ENCODE measurements around the gene BAZ1B.
"Not testable (repeated sequence)": the region's sequence is repeated elsewhere in the genome, so short reads cannot be mapped to it uniquely, and the experiment has no call there.

Gene BAZ1B

DNA sequence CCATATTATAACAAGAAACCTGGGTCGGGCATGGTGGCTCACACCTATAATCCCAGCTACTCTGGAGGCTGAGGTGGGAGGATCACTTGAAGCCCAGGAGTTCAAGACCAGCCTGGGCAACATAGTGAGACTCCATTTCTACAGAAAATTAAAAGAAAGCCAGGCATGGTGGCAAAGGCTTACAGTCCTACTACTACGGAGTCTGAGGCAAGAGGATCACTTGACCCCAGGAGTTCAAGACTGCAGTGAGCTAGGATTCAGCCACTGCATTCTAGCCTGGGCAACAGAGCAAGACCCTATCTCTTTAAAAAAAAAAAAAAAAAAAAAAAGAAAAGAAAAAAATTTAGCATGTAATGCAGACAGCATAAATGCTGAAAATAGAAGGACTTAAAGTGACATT is 16.4 kb upstream of the BAZ1B start:
- not testable (repeated sequence) for DNase-seq (ENCODE audit: low read depth in 2 of 2)

DNA sequence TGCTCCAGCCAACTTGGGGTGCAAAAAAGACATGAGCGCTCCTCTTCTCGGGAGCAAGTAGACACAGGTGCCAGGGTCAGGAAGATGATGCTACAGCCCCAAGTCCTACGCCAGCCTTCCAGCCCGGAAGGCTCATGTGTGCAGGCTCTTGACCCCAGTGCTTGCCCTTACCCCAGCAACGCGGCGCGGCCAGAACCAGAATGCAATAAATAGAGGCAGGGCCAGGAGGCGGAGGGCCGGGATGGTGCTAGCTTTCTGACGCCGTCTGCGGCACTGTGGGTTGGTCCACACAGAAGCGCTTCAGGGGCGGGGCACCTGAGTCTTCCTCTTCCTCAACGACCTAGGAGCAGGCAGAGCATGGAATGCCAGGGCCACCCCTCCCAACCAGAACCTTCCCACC is 15.0 kb upstream of the BAZ1B start:
- DNase-seq (ENCODE audit: low read depth in 2 of 2) = no peak

GRCh38 chr7:73536479-73536878 is 14.4 kb upstream of the BAZ1B start:
- DNase-seq (ENCODE audit: low read depth in 2 of 2) = no peak

GRCh38 chr7:73535918-73536317 is 13.8 kb upstream of the BAZ1B start:
- not testable (repeated sequence) for DNase-seq (ENCODE audit: low read depth in 2 of 2)

- DNase-seq (ENCODE audit: low read depth in 2 of 2) = no peak
Observed at GRCh38 chr7:73533742-73534141, 11.6 kb upstream of the BAZ1B start.

GRCh38 chr7:73532224-73532623 is 10.1 kb upstream of the BAZ1B start:
- DNase-seq (ENCODE audit: low read depth in 2 of 2) = no peak

DNA sequence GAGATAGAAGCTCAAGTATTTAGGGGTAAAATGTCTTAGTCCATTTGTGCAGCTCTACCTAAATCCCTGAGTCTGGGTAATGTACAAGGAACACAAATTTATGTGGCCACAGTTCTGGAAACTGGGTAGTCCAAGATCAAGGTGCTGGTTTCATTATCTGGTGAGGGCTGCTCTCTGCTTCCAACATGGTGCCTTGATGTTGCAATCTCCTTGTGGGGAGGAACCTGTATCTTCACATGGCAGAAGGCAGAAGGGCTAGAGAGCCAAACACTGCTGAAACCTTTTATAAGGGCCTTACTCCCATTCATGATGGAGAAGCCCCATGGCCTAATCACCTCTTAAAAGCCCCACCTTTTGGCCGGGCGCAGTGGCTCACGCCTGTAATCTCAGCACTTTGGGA is 8.7 kb upstream of the BAZ1B start:
- no peak for DNase-seq (ENCODE audit: low read depth in 2 of 2)

- no peak for DNase-seq (ENCODE audit: low read depth in 2 of 2)
Observed at GRCh38 chr7:73526896-73527821, 5.1 kb upstream of the BAZ1B start.

DNA sequence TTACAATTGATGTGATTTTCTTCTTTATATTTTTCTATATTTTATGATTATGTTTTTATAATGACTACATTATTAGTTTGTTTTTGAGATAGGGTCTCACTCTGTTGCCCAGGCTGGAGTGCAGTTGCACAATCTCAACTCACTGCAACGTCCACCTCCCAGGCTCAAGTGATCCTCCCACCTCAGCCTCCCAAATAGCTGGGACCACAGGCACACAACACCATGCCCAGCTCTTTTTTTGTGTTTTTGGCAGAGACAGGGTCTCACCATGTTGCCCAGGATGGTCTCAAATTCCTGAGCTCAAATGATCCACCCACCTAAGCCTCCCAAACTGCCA is 4.0 kb upstream of the BAZ1B start:
- not testable (repeated sequence) for DNase-seq (ENCODE audit: low read depth in 2 of 2)

DNA sequence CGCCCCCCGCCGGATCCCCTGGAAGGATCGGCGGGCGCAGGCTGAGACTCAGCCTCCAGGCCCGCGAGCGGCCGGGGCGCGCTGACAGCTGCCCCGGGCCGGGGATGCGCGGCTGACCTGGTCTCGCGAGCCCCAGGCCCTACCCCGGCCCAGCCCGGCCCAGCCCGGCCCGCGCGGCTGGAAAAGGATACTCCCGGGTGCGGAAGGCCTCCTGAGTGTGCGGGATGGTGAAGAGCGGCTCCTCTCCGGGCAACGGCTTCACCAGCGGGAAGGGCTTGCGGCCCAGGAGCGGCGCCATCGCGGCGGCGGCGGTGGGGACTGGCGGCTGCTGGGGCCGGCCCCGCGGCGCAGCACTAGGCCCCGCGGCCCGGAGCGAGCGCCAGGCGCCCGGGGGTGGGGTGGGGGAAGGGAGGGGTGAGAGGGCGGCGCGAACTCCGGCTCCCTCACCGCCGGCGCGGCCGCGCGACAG is 423 bp downstream of the BAZ1B start:
- DNase-seq (ENCODE audit: low read depth in 2 of 2) = peak; percentile 19 to 62

DNA sequence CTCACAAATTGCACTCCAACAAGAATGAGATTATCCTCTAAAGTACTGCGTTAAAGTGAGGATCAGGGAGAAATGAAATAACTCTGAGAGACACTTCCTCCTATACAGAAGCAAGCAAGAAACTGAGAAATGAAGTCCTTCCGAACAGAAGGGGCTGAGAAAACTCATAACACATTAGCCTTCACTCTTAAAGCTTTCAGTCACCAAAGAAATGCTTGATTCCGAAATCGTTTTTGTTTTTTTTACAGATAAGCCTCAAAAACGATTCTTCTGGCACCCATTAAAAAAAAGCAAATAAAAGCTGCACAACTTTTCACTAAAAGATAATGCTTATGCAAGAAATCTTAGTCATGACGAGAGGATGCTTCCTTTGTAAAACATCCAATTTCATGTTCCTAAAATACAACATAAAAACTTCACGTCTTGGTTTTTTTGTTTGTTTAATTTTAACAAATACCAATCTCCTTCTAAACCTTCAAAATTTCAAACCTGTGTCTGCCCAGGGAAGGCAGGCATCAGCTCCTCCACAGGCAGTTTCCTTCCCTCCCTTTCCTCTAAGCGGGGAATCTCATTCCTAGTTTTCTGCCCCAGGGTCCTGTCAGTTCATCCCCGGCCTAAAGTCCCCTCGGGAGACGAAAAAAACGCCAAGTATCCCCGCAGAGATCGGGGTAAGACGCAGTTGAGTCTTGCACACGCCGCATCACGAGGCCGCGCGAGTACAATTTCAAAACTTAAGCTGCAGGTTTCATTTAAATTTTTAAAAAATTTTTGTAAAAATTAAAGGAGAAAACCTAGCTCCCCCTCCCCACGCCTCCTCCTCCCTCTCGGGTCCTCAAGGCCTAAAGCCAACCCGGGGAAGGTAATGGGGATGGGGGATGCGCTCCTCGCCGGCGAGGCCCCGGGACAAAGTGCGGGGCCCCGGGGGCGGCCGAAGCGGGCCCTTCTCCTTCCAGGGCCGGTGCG is 1.1 kb downstream of the BAZ1B start:
- no peak for DNase-seq (ENCODE audit: low read depth in 2 of 2)

DNA sequence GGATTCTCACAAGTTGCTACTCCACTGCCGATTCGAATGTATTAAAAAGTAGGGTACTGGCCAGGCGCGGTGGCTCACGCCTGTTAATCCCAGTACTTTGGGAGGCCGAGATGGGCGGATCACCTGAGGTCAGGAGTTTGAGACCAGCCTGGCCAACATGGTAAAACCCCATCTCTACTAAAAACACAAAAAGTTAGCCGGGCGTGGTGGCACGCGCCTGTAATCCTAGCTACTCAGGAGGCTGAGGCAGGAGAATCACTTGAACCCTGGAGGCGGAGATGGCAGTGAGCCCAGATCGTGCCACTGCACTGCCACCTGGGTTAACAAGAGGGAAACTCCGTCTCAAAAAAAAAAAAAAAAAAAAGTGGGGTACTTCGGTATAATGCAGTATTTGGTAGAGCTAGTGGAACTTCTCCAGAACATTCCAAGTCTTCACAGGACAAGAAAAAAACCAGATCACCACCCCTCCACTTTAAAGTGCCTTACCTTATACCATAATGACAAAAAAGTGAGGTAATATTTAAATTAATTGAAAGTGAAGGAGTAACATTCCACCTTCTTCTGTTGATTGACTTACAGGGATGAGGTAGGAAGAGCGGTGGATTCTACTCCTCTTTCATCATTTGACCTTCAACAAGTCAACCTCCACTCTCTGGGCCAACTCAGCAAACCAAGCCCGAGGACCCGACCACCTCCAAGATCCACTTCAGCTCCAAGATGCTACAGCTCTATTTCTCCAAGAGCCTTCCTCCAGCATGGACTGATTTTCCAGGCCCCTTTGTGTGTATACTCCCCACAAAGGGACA is 2.0 kb downstream of the BAZ1B start:
- no peak for DNase-seq (ENCODE audit: low read depth in 2 of 2)

GRCh38 chr7:73518470-73518869 is 3.6 kb downstream of the BAZ1B start:
- DNase-seq (ENCODE audit: low read depth in 2 of 2) = no peak

DNA sequence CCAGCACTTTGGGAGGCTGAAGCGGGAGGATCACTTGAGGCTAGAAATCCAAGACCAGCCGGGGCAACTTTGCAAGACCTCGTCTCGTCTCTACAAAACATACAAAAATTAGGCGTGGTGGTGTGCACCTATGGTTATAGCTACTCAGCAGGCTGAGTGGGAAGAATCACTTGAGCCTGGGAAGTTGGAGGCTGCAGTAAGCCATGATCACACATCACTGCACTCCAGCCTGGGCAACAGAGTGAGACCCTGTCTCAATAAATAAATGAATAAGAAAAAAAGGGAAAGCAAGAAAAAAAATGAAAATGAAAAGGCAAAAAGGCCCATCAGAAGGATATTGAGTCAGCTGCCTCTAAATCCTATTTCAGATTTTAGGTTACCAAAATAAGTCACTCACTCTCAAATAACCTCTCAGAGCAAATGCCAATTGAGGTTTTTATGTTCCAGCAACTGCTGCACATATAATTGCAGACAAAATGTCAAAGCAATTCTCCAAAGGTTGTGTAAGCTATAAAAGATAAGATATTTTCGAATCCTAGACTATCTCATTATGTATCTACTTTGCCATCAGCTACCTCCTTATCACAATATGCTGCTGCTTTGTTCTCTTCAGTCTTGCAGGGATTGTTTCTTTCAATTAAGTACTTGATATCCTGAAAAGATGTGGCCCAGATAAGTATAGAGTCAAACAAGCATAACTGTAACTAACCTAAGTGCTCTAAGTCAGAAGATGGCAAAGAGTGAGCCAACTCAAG is 4.7 kb downstream of the BAZ1B start:
- DNase-seq (ENCODE audit: low read depth in 2 of 2) = no peak

DNA sequence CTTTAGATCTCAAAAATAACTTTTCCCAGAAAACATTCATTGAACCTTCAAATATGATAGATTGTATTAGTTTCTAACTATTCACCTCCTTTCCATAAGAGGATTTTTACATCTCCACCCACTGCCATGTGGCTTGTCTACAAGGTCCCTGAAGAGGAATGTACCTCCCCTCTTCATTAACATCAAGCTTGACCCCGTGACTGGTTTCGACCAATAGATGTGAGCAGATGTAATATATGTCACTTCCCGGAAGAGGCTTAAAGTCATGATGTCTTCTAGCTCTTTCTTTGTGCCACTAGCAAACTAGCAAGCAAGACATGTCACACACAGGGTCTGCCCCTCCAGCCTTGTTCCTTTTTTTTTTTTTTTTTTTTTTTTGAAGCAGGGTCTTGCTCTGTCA is 6.9 kb downstream of the BAZ1B start:
- no peak for DNase-seq (ENCODE audit: low read depth in 2 of 2)

- no peak for DNase-seq (ENCODE audit: low read depth in 2 of 2)
Observed at GRCh38 chr7:73512018-73512780, 9.9 kb downstream of the BAZ1B start.

DNA sequence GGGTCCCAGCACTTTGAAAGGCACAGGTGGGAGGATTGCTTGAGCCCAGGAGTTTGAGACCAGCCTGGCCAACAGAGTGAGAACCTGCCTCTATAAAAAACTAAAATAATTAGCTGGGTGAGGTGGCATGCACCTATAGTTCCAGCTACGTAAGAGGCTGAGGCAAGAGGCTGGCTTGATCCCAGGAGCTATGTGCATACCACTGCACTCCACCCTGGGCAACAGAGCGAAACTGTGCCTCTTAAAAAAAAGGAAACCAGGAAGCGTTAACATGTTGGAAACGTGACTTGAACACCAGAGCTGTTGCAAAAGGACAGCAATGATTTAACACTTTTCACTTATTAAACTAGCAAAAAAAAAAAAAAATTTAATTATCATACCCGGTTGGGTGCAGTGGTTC is 12.6 kb downstream of the BAZ1B start:
- DNase-seq (ENCODE audit: low read depth in 2 of 2) = no peak

GRCh38 chr7:73507556-73507955 is 14.5 kb downstream of the BAZ1B start:
- no peak for DNase-seq (ENCODE audit: low read depth in 2 of 2)

DNA sequence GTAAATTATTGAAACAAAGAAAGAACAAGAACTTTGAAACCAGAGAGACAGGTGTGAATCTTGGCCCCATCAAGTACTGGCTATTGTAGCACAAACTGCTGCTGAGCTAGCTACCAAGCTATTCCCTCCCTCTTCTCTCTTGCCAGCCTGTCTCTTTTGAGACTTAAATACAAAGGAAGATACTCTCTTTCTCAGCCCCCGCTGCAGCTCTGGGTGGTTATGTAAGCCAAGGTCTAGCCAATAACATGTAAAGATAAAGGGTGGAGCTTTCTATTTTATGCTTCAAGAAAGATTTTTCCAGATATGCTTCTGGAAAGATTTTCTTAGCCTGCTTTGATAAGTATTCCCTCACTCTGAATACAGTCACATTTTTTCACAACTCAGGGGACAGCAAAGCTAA is 17.2 kb downstream of the BAZ1B start:
- no peak for DNase-seq (ENCODE audit: low read depth in 2 of 2)

DNA sequence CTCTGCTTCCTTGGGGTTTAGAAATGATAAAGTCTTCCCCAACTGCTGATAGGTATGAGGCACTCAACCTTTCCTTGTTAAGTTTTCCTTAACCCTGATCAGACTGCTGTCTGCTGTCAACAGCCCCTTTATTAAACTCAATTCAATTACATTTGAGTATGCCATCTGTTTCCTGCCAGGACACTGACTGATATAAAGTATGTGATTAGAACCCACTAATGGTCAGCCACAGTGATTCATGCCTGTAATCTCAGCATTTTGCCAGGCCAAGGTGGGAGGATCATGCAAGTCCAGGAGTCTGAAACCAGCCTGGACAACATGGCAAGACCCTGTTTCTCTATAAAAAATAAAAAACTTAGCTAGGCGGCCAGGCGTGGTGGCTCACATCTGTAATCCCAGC is 18.1 kb downstream of the BAZ1B start:
- no peak for DNase-seq (ENCODE audit: low read depth in 2 of 2)

Data from stimulated activated CD8-positive, alpha-beta memory T cell treated with anti-CD3 and anti-CD28 coated beads, Interleukin-2, amount 100 ng/mL, for 48 hours (primary cell).